Upper lobe of right lung (tissue), 1 donor: Measurements from ENCODE around the gene PELO. TPM values are rescaled to one million over a fixed set of nuclear protein-coding genes. Genes with fewer than 3 reads are reported as not detected.
A peak's percentile ranks its signal among the peaks of the same experiment; 100 is the strongest.

Source experiments
- ATAC-seq: fragments of 200-7000 bp; cut with Tn5 transposase; one replicate; pipeline ENCODE4 v1.9.1; 2020; ENCODE audit warnings: mild to moderate bottlenecking, moderate library complexity
- DNase-seq: peaks from one replicate; pipeline ENCODE4 v3.0.0-alpha.2; 2020
- H3K27ac ChIP-seq: fragments of 200-600 bp; one replicate; pipeline ENCODE4 v1.8.0; 2022
- H3K27me3 ChIP-seq: fragments of 200-600 bp; one replicate; pipeline ENCODE4 v1.8.0; 2022; ENCODE audit warnings: mild to moderate bottlenecking
- H3K36me3 ChIP-seq: fragments of 200-600 bp; one replicate; pipeline ENCODE4 v1.8.0; 2022
- H3K4me1 ChIP-seq: fragments of 200-600 bp; one replicate; pipeline ENCODE4 v1.8.0; 2022
- H3K4me3 ChIP-seq: fragments of 200-600 bp; one replicate; pipeline ENCODE4 v1.8.0; 2022; ENCODE audit warnings: mild to moderate bottlenecking
- H3K9me3 ChIP-seq: fragments of 200-600 bp; one replicate; pipeline ENCODE4 v1.8.0; 2022
- CTCF ChIP-seq: fragments of 200-600 bp; IDR thresholded peaks from one replicate; pipeline ENCODE4 v1.8.0; 2022; ENCODE audit warnings: antibody characterized with exemption
- intact Hi-C: fragments of 100-400 bp; cut with DNase I; formaldehyde crosslinking; loops from one replicate; pipeline ENCODE4 v1.11.0; 2022
- total RNA-seq: library from RNA; stranded (reverse); fragmentation: NEBNext Ultra II Directional; extraction: Animal tissue kit (Norgen Biotek cat#: 25700); gene quantifications from one replicate; pipeline ENCODE4 v1.2.1, GENCODE V29; 2021
- donor health status: DM: no; HTN: yes; CAD: no; lungs with severe emphysema.

Gene PELO
- total RNA-seq, 1 donor from 2014 or later, result 41.3 TPM

- H3K36me3 ChIP-seq, result no peaks in the 10 kb centered on the region
- DNase-seq (no peak), ATAC-seq (peak; percentile 73)
These were observed 642 bp upstream of the PELO start for GRCh38 chr5:52786949-52787599.

GRCh38 chr5:52788505-52788821, 747 bp downstream of the PELO start:
- TF ChIP-seq CTCF, result no peak
- peaks cover 10% of the 10 kb centered on the region for H3K4me1 ChIP-seq
- intact Hi-C loops, result no loop called here
- H3K4me3 ChIP-seq, result peak overlapping the region; percentile 69
- no peaks in the 10 kb centered on the region for H3K36me3 ChIP-seq
- no peak for DNase-seq
- H3K9me3 ChIP-seq, result no peaks in the 10 kb centered on the region
- no peak for ATAC-seq
- no peaks in the 10 kb centered on the region for H3K27me3 ChIP-seq
- peak overlapping the region; percentile 85 for H3K27ac ChIP-seq

More at GRCh38 chr5:52786949-52787599, 642 bp upstream of the PELO start:
- H3K27me3 ChIP-seq, result no peaks in the 10 kb centered on the region
- H3K9me3 ChIP-seq, result no peaks in the 10 kb centered on the region
- peak overlapping the region; percentile 85 for H3K27ac ChIP-seq
- peak; percentile 34 for TF ChIP-seq CTCF
- peaks cover 7% of the 10 kb centered on the region for H3K4me1 ChIP-seq
- peak overlapping the region; percentile 69 for H3K4me3 ChIP-seq
- intact Hi-C loops, result no loop called here

GRCh38 chr5:52789378-52789777, 1.7 kb downstream of the PELO start:
- Histone ChIP-seq H3K4me1 (peaks cover 14% of the 10 kb centered on the region), H3K36me3 (no peaks in the 10 kb centered on the region), H3K27me3 (no peaks in the 10 kb centered on the region), H3K27ac (peak overlapping the region; percentile 85), H3K4me3 (peak overlapping the region; percentile 69), H3K9me3 (no peaks in the 10 kb centered on the region)
- ATAC-seq, result no peak
- DNase-seq, result no peak
- intact Hi-C loops, result no loop called here
- no peak for TF ChIP-seq CTCF

GRCh38 chr5:52789851-52790250, 2.1 kb downstream of the PELO start:
- TF ChIP-seq CTCF, result no peak
- DNase-seq, result no peak
- Histone ChIP-seq H3K36me3 (no peaks in the 10 kb centered on the region), H3K4me3 (peak overlapping the region; percentile 69), H3K27ac (peak overlapping the region; percentile 85), H3K9me3 (no peaks in the 10 kb centered on the region), H3K27me3 (no peaks in the 10 kb centered on the region), H3K4me1 (peaks cover 18% of the 10 kb centered on the region)
- ATAC-seq, result no peak
- intact Hi-C loops, result no loop called here

GRCh38 chr5:52791366-52791765, 3.6 kb downstream of the PELO start:
- ATAC-seq (no peak), DNase-seq (no peak)
- H3K36me3 ChIP-seq, result no peaks in the 10 kb centered on the region
- H3K4me1 ChIP-seq, result peaks cover 24% of the 10 kb centered on the region
- H3K4me3 ChIP-seq, result peak overlapping the region; percentile 69
- H3K27me3 ChIP-seq, result no peaks in the 10 kb centered on the region
- H3K27ac ChIP-seq, result no peak overlapping the region
- no peaks in the 10 kb centered on the region for H3K9me3 ChIP-seq
- no peak for TF ChIP-seq CTCF
- intact Hi-C loops, result no loop called here

- H3K27ac ChIP-seq, result no peak overlapping the region
- no peak overlapping the region for H3K4me3 ChIP-seq
- H3K36me3 ChIP-seq, result no peaks in the 10 kb centered on the region
- intact Hi-C loops, result no loop called here
- peaks cover 35% of the 10 kb centered on the region for H3K4me1 ChIP-seq
- no peak for DNase-seq
- no peaks in the 10 kb centered on the region for H3K27me3 ChIP-seq
- no peak for TF ChIP-seq CTCF
- ATAC-seq, result peak; percentile 66
- H3K9me3 ChIP-seq, result no peaks in the 10 kb centered on the region
These were observed 6.8 kb downstream of the PELO start for GRCh38 chr5:52794519-52794918.
